Stimulated activated CD4-positive, alpha-beta T cell treated with anti-CD3 and anti-CD28 coated beads, TNF-alpha, amount 100 ng/mL, for 24 hours (primary cell): ENCODE measurements around the gene POLR3C.
"Not testable (repeated sequence)": the region's sequence is repeated elsewhere in the genome, so short reads cannot be mapped to it uniquely, and the experiment has no call there.

Source experiments
- DNase-seq, 3 experiments: peaks; one replicate each; pipeline ENCODE4 v3.0.0-alpha.2; 2020; ENCODE audit warnings: low read depth in 3 of 3

Gene POLR3C

GRCh38 chr1:145823565-145824498, at the start of gene POLR3C, which contains the start of gene RNF115:
TSS of gene POLR3C (plus strand) at chr1:145824200. CDS start at chr1:145825777, 1,577 bp downstream.
TSS of gene RNF115 (minus strand) at chr1:145824095. CDS start at chr1:145823873, 222 bp downstream.
- peak; percentile 63 to 83 (median 74) for DNase-seq

GRCh38 chr1:145777357-145778145, 46.4 kb upstream of the POLR3C start:
- no peak for DNase-seq

- no peak for DNase-seq
These were observed 45.9 kb upstream of the POLR3C start for GRCh38 chr1:145778146-145778540.

- DNase-seq, result no peak
These were observed 41.5 kb upstream of the POLR3C start for GRCh38 chr1:145782272-145783099.

GRCh38 chr1:145784409-145784808, 39.6 kb upstream of the POLR3C start:
- no peak for DNase-seq

GRCh38 chr1:145785547-145785946, 38.5 kb upstream of the POLR3C start:
- no peak for DNase-seq

GRCh38 chr1:145786271-145786670, 37.7 kb upstream of the POLR3C start:
- no peak for DNase-seq

GRCh38 chr1:145788580-145788979, 35.4 kb upstream of the POLR3C start:
- no peak for DNase-seq

- DNase-seq, result not testable (repeated sequence)
These were observed 32.1 kb upstream of the POLR3C start for GRCh38 chr1:145791860-145792259.

- DNase-seq, result no peak
These were observed 31.5 kb upstream of the POLR3C start for GRCh38 chr1:145792484-145792883.

GRCh38 chr1:145795257-145795881, 28.6 kb upstream of the POLR3C start:
- no peak for DNase-seq

GRCh38 chr1:145796753-145797152, 27.2 kb upstream of the POLR3C start:
- no peak for DNase-seq

GRCh38 chr1:145799806-145800205, 24.2 kb upstream of the POLR3C start:
- DNase-seq, result no peak

GRCh38 chr1:145804235-145805045, 19.6 kb upstream of the POLR3C start:
- no peak for DNase-seq

GRCh38 chr1:145805057-145805456, 18.9 kb upstream of the POLR3C start:
- no peak for DNase-seq

- no peak for DNase-seq
These were observed 17.6 kb upstream of the POLR3C start for GRCh38 chr1:145806408-145806807.

GRCh38 chr1:145806844-145807243, 17.2 kb upstream of the POLR3C start:
- no peak for DNase-seq

- not testable (repeated sequence) for DNase-seq
These were observed 10.8 kb upstream of the POLR3C start for GRCh38 chr1:145812977-145813810.

- DNase-seq, result not testable (repeated sequence)
These were observed 5.9 kb upstream of the POLR3C start for GRCh38 chr1:145818095-145818494.
